Prostate gland (tissue), 2 donors: ENCODE data around the gene NEMP2.

Experiments
- CTCF ChIP-seq, 4 experiments: fragments of 200-600 bp in 2 of 4; fragments of 450-650 bp in 2 of 4; sonication (generic) in 2 of 4; IDR thresholded peaks; 1 replicate in 3 of 4; 2 replicates in 1 of 4; pipeline ENCODE4 v1.5.1; 2016 to 2019; ENCODE audit warnings: antibody characterized with exemption in 4 of 4, mild to moderate bottlenecking in 2 of 4, moderate library complexity in 2 of 4
- POLR2AphosphoS5 ChIP-seq: sonication (generic); formaldehyde crosslinking; IDR thresholded peaks from one replicate; pipeline ENCODE4 v1.6.1; 2017; ENCODE audit warnings: antibody characterized with exemption

- TF ChIP-seq CTCF (IDR thresholded peaks at IDR 0.05) (no peak), POLR2AphosphoS5 (no peak)
Observed at GRCh38 chr2:190527918-190528317, 6.6 kb downstream of the NEMP2 start.
